HepG2 (cell line): ENCODE results near the gene CKB. TPM values are rescaled to one million over a fixed set of nuclear protein-coding genes. Genes with fewer than 3 reads are reported as not detected.
A peak's percentile ranks its signal among the peaks of the same experiment; 100 is the strongest.

Source experiments
- ATAC-seq: fragments of 200-7000 bp; cut with Tn5 transposase; 3 replicates; pipeline ENCODE4 v1.9.1; 2020; ENCODE audit warnings: mild to moderate bottlenecking, moderate library complexity
- BruUV-seq: library from RNA; stranded (reverse); fragments of 400-500 nt; replicated peaks from 2 replicates; lab custom pipeline; 2021; lab: Mats Ljungman, UMichigan
- CTCF ChIA-PET: fragments of 300-600 bp; formaldehyde crosslinking; extraction: SDS; loops from one replicate; lab custom pipeline; 2021; ENCODE audit warnings: low total read pairs, inconsistent platforms, low intra/inter-chr PET ratio; lab: Yijun Ruan, JAX
- POLR2A ChIA-PET: fragments of 350-600 bp; sonication (Branson Sonifier 250); formaldehyde crosslinking; loops from one replicate; lab custom pipeline; 2020; ENCODE audit warnings: antibody characterized with exemption, inconsistent platforms; lab: Yijun Ruan, JAX
- DNase-seq: peaks from one replicate; pipeline ENCODE4 v3.0.0-alpha.2; 2015; ENCODE audit warnings: low spot score
- FAIRE-seq: peaks from 3 replicates; lab custom pipeline; 2011; peaks lifted over from hg19 to GRCh38; lab: Jason Lieb, UNC
- H2AFZ ChIP-seq: one replicate; pipeline ENCODE4 v1.6.1; 2011; ENCODE audit warnings: low read length, inconsistent platforms
- H3K27ac ChIP-seq: fragments of 300-600 bp; 3 replicates; pipeline ENCODE4 v1.8.0; 2011; ENCODE audit warnings: mixed run types, mild to moderate bottlenecking, mixed read lengths, low read length, inconsistent platforms; ENCODE audit not compliant: insufficient read depth; ENCODE audit errors: extremely low read length
- H3K27me3 ChIP-seq, 2 experiments: fragments of 200-600 bp in 1 of 2; 2 replicates in 1 of 2; 3 replicates in 1 of 2; pipeline versions ENCODE4 v1.6.0 to v1.8.0; 2011; ENCODE audit warnings: low read length in 2 of 2, mild to moderate bottlenecking in 2 of 2, moderate library complexity in 2 of 2, inconsistent platforms in 1 of 2; ENCODE audit not compliant: insufficient read depth in 2 of 2, control insufficient read depth in 1 of 2
- H3K36me3 ChIP-seq, 2 experiments: fragments of 200-600 bp in 1 of 2; replicated peaks in 1 of 2; 2 replicates in 1 of 2; 3 replicates in 1 of 2; pipeline versions ENCODE4 v1.5.1 to v1.8.0; 2011; ENCODE audit warnings: low read length in 2 of 2, inconsistent platforms in 1 of 2; ENCODE audit not compliant: insufficient read depth in 2 of 2, control insufficient read depth in 1 of 2
- H3K4me1 ChIP-seq: 2 replicates; pipeline ENCODE4 v1.5.1; 2012; ENCODE audit warnings: low read length, inconsistent platforms; ENCODE audit not compliant: insufficient read depth
- H3K4me2 ChIP-seq: 2 replicates; pipeline ENCODE4 v1.6.0; 2011; ENCODE audit warnings: low read depth, low read length, inconsistent platforms
- H3K4me3 ChIP-seq, 3 experiments: fragments of 200-600 bp in 1 of 3; sonication (generic), shearing (Covaris generic) in 1 of 3; replicated peaks in 1 of 3; 2 replicates each; pipeline ENCODE4 v1.5.1; 2011 to 2016; ENCODE audit warnings: low read length in 3 of 3, inconsistent platforms in 2 of 3, low read depth in 2 of 3, mild to moderate bottlenecking in 2 of 3, control low read depth in 1 of 3, mixed read lengths in 1 of 3; ENCODE audit not compliant: insufficient read depth in 1 of 3
- H3K79me2 ChIP-seq: one replicate; pipeline ENCODE4 v1.6.1; 2011; ENCODE audit warnings: low read length, inconsistent platforms; ENCODE audit not compliant: insufficient read depth
- H3K9ac ChIP-seq: 2 replicates; pipeline ENCODE4 v1.6.0; 2011; ENCODE audit warnings: mild to moderate bottlenecking, low read depth, low read length, inconsistent platforms; ENCODE audit not compliant: insufficient read depth
- H3K9me3 ChIP-seq: 2 replicates; pipeline ENCODE4 v1.5.1; 2012; ENCODE audit warnings: mild to moderate bottlenecking, low read length
- H4K20me1 ChIP-seq: 2 replicates; pipeline ENCODE4 v1.6.0; 2011; ENCODE audit warnings: inconsistent platforms, mild to moderate bottlenecking, low read length, moderate library complexity; ENCODE audit not compliant: insufficient read depth
- HNRNPK ChIP-seq: fragments of 200-400 bp; formaldehyde crosslinking; IDR thresholded peaks from 2 replicates; pipeline ENCODE4 v1.6.1; 2018; ENCODE audit warnings: low read length, low read depth, moderate library complexity, mild to moderate bottlenecking; ENCODE audit not compliant: poor library complexity, severe bottlenecking
- ZNF234 ChIP-seq: sonication (generic); formaldehyde crosslinking; conservative IDR thresholded peaks from 2 replicates; pipeline ENCODE4 v1.5.1; 2020; ENCODE audit warnings: mild to moderate bottlenecking, missing genetic modification reagents
- WGBS: methylation state at CpG from one replicate; pipeline ENCODE4 v1.1.6; 2017; ENCODE audit warnings: low lambda C conversion rate; 5-methylcytosine and 5-hydroxymethylcytosine counted together
- in situ Hi-C: cut with HindIII; loops from 2 replicates; pipeline ENCODE4 v1.10.0; 2017; ENCODE audit warnings: low pct_unique_long_range_greater_than_20kb; ENCODE audit not compliant: extremely low pct_ligation_motif_present
- intact Hi-C: fragments of 100-400 bp; cut with micrococcal nuclease; formaldehyde crosslinking; loops from one replicate; pipeline ENCODE4 v1.10.0; 2022; ENCODE audit not compliant: unreplicated experiment
- polyA plus RNA-seq, 8 experiments: library from polyadenylated mRNA; depleted of rRNA in 3 of 8; stranded (reverse) in 7 of 8; unstranded in 1 of 8; fragments of >200 nt; fragmentation: Illumina TruSeq in 4 of 8; extraction: Trizol in 4 of 8; gene quantifications; 2 replicates each; pipeline versions ENCODE4 v1.2.1 to v1.2.3, GENCODE V29; 2011 to 2016; ENCODE audit warnings: low read depth in 4 of 8, missing spikeins in 1 of 8, mixed read lengths in 1 of 8; ENCODE audit not compliant: insufficient read depth in 1 of 8
- total RNA-seq, 5 experiments: library from RNA; depleted of rRNA; stranded (reverse); fragments of >200 nt; fragmentation: Illumina TruSeq; extraction: Trizol; gene quantifications; 2 replicates each; pipeline ENCODE4 v1.2.3, GENCODE V29; 2016; ENCODE audit warnings: low read depth in 1 of 5
- TF ChIP-seq, protein P1 (sequence below): sonication (generic); formaldehyde crosslinking; IDR thresholded peaks from 2 replicates; pipeline ENCODE4 v1.5.0; 2020; ENCODE audit warnings: missing genetic modification reagents
- TF ChIP-seq, protein P2 (sequence below): sonication (generic); formaldehyde crosslinking; conservative IDR thresholded peaks from 2 replicates; pipeline ENCODE4 v1.4.0; 2020; ENCODE audit warnings: missing genetic modification reagents
- TF ChIP-seq, protein P3 (sequence below): sonication (generic); formaldehyde crosslinking; IDR thresholded peaks from one replicate; pipeline ENCODE4 v1.5.1; 2020; ENCODE audit warnings: mild to moderate bottlenecking, missing genetic modification reagents; ENCODE audit errors: not compliant biosample characterization

Gene CKB
- total and polyA plus RNA-seq, 2 of the 13 experiments (the other 11 are each of a cell fraction or from before 2014, with no cell fraction given): 82.3 to 217 TPM

DNA sequence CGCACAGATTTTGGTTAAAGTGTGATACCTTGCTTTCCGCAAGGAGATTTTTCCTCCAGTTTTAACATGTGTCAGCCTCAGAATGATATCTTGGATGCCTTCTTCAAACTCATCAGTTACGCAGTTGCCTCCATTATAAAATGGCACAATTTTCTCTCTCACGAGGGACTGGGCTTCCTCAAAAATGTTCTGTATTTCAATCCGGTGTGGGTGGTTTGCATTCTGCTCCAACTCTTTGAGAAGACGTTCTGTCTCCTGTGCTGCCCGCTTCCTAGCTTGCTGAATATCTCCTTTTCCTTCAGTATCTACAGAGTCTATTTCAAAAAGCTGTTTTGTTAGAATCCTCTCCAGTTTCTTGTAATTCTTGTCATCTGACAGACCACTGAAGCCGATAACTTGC lies 38.1 kb upstream of the CKB start:
- Histone ChIP-seq H3K4me1 (peaks cover 48% of the 10 kb centered on the region), H2AFZ (no peak overlapping the region), H3K4me3 (peak overlapping the region; percentile 81 to 100 (median 92); a peak in 5 of 6 replicates), H3K9ac (peak overlapping the region; percentile 91; the same call in 1 of the 2 replicates)
- 92% methylated on average over 8 of the region's 8 CpGs for WGBS
- BruUV-seq: no TSS peak
- DNase-seq: no peak
- no peak for TF ChIP-seq HNRNPK
- TF ChIP-seq, all 625 proteins: peak for 0
- H3K27me3 ChIP-seq: peaks cover 0 to 3% of the 10 kb centered on the region in 2 experiments; a peak in 1 of 5 replicates
- POLR2A ChIA-PET: interaction anchor here (1.7 to 2.3 kb wide), 3 partner anchors 25 to 67 kb away, joined by 6 to 12 read pairs (median 8); partner anchors contain the start of genes KLC1 and TRMT61A
- CTCF ChIA-PET: no interaction called here
- peak overlapping the region; percentile 82 for H3K4me2 ChIP-seq
- FAIRE-seq (no peak), ATAC-seq (no peak)
- peaks cover 72% of the 10 kb centered on the region for H3K79me2 ChIP-seq
- H4K20me1 ChIP-seq: peaks cover 14% of the 10 kb centered on the region; the same call in 1 of the 2 replicates
- in situ Hi-C loops (no loop called here), intact Hi-C loops (no loop called here)
- peaks cover 6 to 26% of the 10 kb centered on the region in 2 experiments; a peak in 3 of 5 replicates for H3K36me3 ChIP-seq
- H3K27ac ChIP-seq: peak overlapping the region; percentile 88
- H3K9me3 ChIP-seq: no peaks in the 10 kb centered on the region

DNA sequence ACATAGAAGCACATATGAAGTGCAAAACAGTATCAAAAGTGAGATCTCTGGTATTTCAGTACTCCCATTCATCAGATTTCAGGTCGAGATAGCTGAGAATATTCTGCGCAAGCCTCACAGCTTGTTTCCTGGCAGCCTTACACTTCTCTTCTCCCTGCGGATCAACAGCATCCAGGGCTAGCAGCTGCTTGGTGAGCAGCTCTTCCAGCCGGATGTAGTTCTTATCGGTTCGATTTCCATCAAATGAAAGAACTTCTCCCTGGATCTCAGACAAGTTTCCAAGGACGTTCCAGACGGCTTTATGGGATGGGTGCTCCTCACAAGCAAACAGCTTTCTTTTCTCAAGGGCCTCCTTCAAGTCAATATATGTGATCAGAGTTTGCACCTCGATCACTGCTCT lies 37.1 kb upstream of the CKB start:
- no peaks in the 10 kb centered on the region for H3K9me3 ChIP-seq
- no peak overlapping the region for H2AFZ ChIP-seq
- no peak for ATAC-seq
- BruUV-seq: TSS peak; percentile 42
- H4K20me1 ChIP-seq: peaks cover 14% of the 10 kb centered on the region; the same call in 1 of the 2 replicates
- H3K79me2 ChIP-seq: peaks cover 66% of the 10 kb centered on the region
- H3K27ac ChIP-seq: no peak overlapping the region
- DNase-seq: no peak
- no peak overlapping the region for H3K9ac ChIP-seq
- intact Hi-C loops (no loop called here), in situ Hi-C loops (no loop called here)
- ChIA-PET POLR2A (interaction anchor here (1.3 kb wide), 1 partner anchor 10 kb away, joined by 3 read pairs; no protein-coding TSS in a partner anchor), CTCF (no interaction called here)
- H3K27me3 ChIP-seq: peaks cover 0 to 3% of the 10 kb centered on the region in 2 experiments; a peak in 1 of 5 replicates
- FAIRE-seq: no peak
- peaks cover 6 to 26% of the 10 kb centered on the region in 2 experiments; a peak in 3 of 5 replicates for H3K36me3 ChIP-seq
- H3K4me3 ChIP-seq: no peak overlapping the region
- H3K4me1 ChIP-seq: peaks cover 44% of the 10 kb centered on the region
- 91% methylated on average over 9 of the region's 9 CpGs for WGBS
- H3K4me2 ChIP-seq: no peak overlapping the region
- TF ChIP-seq ZNF234 (CRISPR knock-in tag): no peak
- TF ChIP-seq, protein P1, sequence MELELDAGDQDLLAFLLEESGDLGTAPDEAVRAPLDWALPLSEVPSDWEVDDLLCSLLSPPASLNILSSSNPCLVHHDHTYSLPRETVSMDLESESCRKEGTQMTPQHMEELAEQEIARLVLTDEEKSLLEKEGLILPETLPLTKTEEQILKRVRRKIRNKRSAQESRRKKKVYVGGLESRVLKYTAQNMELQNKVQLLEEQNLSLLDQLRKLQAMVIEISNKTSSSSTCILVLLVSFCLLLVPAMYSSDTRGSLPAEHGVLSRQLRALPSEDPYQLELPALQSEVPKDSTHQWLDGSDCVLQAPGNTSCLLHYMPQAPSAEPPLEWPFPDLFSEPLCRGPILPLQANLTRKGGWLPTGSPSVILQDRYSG (CRISPR knock-in tag): no peak
- TF ChIP-seq, protein P2, sequence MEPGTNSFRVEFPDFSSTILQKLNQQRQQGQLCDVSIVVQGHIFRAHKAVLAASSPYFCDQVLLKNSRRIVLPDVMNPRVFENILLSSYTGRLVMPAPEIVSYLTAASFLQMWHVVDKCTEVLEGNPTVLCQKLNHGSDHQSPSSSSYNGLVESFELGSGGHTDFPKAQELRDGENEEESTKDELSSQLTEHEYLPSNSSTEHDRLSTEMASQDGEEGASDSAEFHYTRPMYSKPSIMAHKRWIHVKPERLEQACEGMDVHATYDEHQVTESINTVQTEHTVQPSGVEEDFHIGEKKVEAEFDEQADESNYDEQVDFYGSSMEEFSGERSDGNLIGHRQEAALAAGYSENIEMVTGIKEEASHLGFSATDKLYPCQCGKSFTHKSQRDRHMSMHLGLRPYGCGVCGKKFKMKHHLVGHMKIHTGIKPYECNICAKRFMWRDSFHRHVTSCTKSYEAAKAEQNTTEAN: no peak
- TF ChIP-seq, protein P3, sequence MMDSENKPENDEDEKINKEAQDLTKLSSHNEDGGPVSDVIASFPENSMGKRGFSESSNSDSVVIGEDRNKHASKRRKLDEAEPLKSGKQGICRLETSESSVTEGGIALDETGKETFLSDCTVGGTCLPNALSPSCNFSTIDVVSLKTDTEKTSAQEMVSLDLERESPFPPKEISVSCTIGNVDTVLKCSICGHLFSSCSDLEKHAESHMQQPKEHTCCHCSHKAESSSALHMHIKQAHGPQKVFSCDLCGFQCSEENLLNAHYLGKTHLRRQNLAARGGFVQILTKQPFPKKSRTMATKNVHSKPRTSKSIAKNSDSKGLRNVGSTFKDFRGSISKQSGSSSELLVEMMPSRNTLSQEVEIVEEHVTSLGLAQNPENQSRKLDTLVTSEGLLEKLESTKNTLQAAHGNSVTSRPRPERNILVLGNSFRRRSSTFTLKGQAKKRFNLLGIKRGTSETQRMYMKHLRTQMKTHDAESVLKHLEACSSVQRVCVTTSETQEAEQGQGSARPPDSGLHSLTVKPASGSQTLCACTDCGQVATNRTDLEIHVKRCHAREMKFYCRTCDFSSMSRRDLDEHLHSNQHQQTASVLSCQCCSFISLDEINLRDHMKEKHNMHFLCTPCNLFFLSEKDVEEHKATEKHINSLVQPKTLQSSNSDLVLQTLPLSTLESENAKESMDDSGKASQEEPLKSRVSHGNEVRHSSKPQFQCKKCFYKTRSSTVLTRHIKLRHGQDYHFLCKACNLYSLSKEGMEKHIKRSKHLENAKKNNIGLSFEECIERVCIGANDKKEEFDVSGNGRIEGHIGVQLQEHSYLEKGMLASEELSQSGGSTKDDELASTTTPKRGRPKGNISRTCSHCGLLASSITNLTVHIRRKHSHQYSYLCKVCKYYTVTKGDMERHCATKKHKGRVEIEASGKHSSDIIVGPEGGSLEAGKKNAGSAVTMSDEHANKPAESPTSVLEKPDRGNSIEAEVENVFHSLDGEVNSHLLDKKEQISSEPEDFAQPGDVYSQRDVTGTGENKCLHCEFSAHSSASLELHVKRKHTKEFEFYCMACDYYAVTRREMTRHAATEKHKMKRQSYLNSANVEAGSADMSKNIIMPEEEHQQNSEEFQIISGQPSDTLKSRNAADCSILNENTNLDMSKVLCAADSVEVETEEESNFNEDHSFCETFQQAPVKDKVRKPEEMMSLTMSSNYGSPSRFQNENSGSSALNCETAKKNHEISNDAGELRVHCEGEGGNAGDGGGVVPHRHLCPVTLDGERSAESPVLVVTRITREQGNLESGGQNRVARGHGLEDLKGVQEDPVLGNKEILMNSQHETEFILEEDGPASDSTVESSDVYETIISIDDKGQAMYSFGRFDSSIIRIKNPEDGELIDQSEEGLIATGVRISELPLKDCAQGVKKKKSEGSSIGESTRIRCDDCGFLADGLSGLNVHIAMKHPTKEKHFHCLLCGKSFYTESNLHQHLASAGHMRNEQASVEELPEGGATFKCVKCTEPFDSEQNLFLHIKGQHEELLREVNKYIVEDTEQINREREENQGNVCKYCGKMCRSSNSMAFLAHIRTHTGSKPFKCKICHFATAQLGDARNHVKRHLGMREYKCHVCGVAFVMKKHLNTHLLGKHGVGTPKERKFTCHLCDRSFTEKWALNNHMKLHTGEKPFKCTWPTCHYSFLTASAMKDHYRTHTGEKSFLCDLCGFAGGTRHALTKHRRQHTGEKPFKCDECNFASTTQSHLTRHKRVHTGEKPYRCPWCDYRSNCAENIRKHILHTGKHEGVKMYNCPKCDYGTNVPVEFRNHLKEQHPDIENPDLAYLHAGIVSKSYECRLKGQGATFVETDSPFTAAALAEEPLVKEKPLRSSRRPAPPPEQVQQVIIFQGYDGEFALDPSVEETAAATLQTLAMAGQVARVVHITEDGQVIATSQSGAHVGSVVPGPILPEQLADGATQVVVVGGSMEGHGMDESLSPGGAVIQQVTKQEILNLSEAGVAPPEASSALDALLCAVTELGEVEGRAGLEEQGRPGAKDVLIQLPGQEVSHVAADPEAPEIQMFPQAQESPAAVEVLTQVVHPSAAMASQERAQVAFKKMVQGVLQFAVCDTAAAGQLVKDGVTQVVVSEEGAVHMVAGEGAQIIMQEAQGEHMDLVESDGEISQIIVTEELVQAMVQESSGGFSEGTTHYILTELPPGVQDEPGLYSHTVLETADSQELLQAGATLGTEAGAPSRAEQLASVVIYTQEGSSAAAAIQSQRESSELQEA (CRISPR knock-in tag): no peak
